Immature natural killer cell (primary cell): ENCODE results near the gene TIMM8A. TPM values are rescaled to one million over a fixed set of nuclear protein-coding genes. Genes with fewer than 3 reads are reported as not detected.
A peak's percentile ranks its signal among the peaks of the same experiment; 100 is the strongest.

Source experiments
- DNase-seq, 3 donors: peaks; one replicate each; pipeline ENCODE4 v3.0.0; 2022; ENCODE audit warnings: mixed read lengths in 1 of 3
- H3K27ac Mint-ChIP-seq, 6 donors: one replicate each; pipeline ENCODE4 v1.8.0; 2020; ENCODE audit warnings: mixed read lengths in 6 of 6, mild to moderate bottlenecking in 5 of 6, inconsistent platforms in 4 of 6, moderate library complexity in 3 of 6
- H3K27me3 Mint-ChIP-seq, 3 donors: one replicate each; pipeline ENCODE4 v1.8.0; 2020 to 2021; ENCODE audit warnings: low read depth in 3 of 3, mild to moderate bottlenecking in 3 of 3, mixed read lengths in 3 of 3, moderate library complexity in 3 of 3, inconsistent platforms in 1 of 3
- H3K36me3 Mint-ChIP-seq, 3 donors: one replicate each; pipeline ENCODE4 v1.8.0; 2020; ENCODE audit warnings: mixed read lengths in 3 of 3, inconsistent platforms in 2 of 3, mild to moderate bottlenecking in 2 of 3
- H3K4me1 Mint-ChIP-seq, 2 donors: one replicate each; pipeline ENCODE4 v1.8.0; 2020; ENCODE audit warnings: inconsistent platforms in 2 of 2, mild to moderate bottlenecking in 2 of 2, mixed read lengths in 2 of 2, moderate library complexity in 1 of 2
- H3K4me3 Mint-ChIP-seq, 5 donors: one replicate each; pipeline ENCODE4 v1.8.0; 2020; ENCODE audit warnings: mild to moderate bottlenecking in 5 of 5, mixed read lengths in 5 of 5, inconsistent platforms in 3 of 5, moderate library complexity in 3 of 5
- H3K9me3 Mint-ChIP-seq, 6 donors: one replicate each; pipeline ENCODE4 v1.8.0; 2020; ENCODE audit warnings: mild to moderate bottlenecking in 6 of 6, mixed read lengths in 6 of 6, inconsistent platforms in 4 of 6, moderate library complexity in 3 of 6
- polyA plus RNA-seq, 3 donors: library from polyadenylated mRNA; unstranded; fragments of 300-500 nt; fragmentation: Illumina TruSeq; gene quantifications; one replicate each; pipeline ENCODE4 v1.2.3, GENCODE V29; 2021

The TIMM8A gene, protein sequence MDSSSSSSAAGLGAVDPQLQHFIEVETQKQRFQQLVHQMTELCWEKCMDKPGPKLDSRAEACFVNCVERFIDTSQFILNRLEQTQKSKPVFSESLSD
- 10 to 100 TPM in 1 of 3 donors, 1 to 10 TPM in 2; 3.1 to 10.5 (median 6.4) TPM for polyA plus RNA-seq

DNA sequence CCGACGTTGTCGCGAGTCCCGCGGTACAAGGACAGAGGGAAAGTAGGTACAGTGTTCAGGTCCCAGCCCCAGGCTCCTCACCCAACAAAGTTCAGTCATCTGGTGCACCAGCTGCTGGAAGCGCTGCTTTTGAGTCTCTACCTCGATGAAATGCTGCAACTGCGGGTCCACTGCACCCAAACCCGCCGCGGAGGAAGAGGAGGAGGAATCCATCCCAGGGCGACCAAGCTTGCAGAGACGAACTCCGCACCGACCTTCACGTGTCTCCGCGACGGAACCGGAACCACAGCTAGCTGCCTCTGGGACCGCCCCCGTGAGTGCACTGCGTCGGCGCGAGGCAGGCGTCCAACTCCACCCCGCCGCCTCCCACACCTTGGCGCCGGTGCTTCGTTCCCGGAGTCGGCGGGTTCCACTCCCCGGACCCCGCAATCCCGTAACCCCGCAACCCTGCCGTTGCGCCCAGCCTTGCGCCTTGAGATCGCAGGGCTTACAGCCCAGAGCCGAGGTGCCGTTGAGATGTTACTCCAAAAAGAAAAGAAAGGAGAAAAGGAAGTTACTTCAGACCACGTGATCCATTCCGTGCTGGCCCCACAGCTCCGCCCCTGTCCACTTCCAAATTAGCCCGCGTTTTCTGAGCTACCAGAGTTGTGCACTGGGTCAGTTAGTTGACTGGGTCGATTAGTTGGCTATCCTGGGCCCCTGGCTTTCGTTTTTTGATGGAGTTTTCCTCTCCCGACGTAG is at the start of gene TIMM8A:
TSS of gene TIMM8A (minus strand) at position 291 of the 741 bp plus-strand sequence. CDS start at position 213, 78 bp downstream.
- Mint-ChIP-seq H3K4me3 (peak within 1 kb of the TSS; percentile 87 to 93 (median 90)), H3K27me3 (peaks cover 3 to 4% (median 4%) of the 10 kb centered on the region in 3 donors), H3K4me1 (peaks cover 15 to 24% of the 10 kb centered on the region in 2 donors), H3K27ac (peak within 1 kb of the TSS; percentile 80 to 93 (median 88)), H3K36me3 (no peaks in the 10 kb centered on the region), H3K9me3 (no peaks in the 10 kb centered on the region)
- peak; percentile 69 to 73 (median 70) for DNase-seq

DNA sequence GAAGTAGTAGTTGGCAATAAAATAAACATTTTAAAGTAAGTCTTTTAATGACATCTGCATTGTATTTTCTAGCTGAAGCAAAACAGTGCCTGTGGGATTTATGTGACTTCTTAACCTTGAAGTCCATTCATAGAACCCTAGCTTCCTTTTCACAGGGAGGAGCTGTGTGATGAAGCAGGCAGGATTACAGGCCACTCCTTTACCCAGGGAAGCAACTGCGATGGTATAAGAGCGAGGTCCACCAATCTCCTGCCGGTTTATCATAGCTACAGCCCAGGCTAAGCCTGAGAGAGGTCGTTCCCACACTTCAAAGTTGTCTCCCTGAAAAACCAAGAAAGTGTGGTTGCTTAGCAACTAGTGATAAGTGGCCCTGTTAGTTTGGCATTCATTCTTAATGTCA is 49.2 kb upstream of the TIMM8A start:
- Mint-ChIP-seq H3K27ac (no peak overlapping the region), H3K9me3 (no peaks in the 10 kb centered on the region), H3K4me3 (no peak overlapping the region), H3K27me3 (peaks cover 0 to 7% (median 1%) of the 10 kb centered on the region in 3 donors), H3K36me3 (peaks cover 0 to 9% (median 0%) of the 10 kb centered on the region in 3 donors), H3K4me1 (no peaks in the 10 kb centered on the region)
- no peak for DNase-seq

DNA sequence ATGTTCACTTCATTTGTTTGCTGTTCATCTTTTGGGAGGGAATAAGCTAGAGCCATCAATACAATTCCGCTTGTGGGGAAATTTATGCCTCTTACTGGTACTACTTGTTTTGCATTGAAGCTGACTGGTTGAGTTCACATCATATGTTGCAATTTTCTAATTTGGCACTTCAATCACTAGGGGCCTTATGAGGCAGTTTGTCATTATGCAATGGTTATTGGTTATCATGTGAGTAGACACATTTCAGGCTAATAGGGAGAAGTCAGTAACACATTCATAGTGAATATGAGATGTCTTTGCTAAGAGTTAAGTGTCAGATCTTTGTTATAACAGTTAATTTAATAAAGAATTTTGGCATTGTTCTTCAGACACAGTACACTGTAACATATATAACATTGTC is 47.2 kb upstream of the TIMM8A start:
- Mint-ChIP-seq H3K4me1 (peaks cover 13 to 19% of the 10 kb centered on the region in 2 donors), H3K27ac (peak overlapping the region in 2 of 6 donors; percentile 3 to 5), H3K36me3 (peaks cover 0 to 4% (median 4%) of the 10 kb centered on the region in 3 donors), H3K27me3 (peaks cover 0 to 2% (median 2%) of the 10 kb centered on the region in 3 donors), H3K9me3 (no peaks in the 10 kb centered on the region), H3K4me3 (no peak overlapping the region)
- no peak for DNase-seq

DNA sequence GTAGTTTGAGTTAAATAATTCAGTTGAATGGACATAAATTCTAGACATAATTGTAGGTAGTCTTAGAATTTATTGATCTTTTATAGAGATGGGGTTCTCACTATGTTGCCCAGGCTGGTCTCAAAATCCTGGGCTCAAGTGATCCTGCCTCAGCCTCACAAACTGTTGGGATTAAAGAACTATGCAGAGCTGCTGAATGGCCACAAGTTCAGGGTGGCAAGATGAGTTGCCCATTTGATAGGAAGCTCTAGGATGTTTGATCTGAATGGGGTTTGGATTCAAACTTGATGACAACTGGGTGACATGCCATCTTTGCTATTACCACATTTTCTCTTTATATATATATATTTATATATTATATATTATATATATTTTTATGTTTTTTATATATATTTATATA is 45.8 kb upstream of the TIMM8A start:
- Mint-ChIP-seq H3K36me3 (peaks cover 0 to 4% (median 0%) of the 10 kb centered on the region in 3 donors), H3K4me1 (peaks cover 18 to 24% of the 10 kb centered on the region in 2 donors), H3K9me3 (no peaks in the 10 kb centered on the region), H3K27me3 (peaks cover 0 to 2% (median 2%) of the 10 kb centered on the region in 3 donors), H3K4me3 (no peak overlapping the region), H3K27ac (peak overlapping the region in 2 of 6 donors; percentile 40 to 41)
- no peak for DNase-seq

DNA sequence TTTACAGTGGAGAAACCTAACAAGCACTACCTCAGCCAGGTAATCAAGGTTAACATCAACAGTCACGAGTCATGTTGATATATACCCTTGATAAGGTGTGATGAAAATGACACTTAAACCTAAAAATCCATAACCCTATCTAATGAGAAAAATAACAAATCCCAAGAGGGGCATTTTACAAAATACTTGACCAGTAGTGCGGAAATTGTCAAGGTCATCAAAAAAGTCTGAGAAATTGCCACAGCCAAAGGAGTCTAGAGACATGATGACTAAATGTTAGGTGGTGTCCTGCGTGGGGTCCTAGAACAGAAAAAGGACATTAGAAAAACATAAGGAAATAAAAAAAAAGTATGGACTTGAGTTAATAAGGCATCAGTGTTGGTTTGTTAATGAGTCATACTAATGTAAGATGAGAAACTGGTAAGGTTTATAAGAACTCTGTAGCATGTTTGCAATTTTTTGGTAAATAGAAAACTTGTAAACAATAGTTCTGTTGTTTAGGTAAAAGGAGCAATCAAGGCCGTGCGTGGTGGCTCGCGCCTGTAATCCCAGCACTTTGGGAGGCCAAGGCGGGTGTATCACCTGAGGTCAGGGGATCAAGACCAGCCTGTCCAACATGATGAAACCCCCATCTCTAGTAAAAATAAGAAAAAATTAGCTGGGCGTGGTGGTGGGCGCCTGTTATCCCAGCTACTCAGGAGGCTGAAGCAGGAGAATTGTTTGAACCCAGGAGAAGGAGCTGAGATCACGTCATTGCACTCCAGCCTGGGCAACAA is 45.2 kb upstream of the TIMM8A start:
- Mint-ChIP-seq H3K4me1 (peaks cover 18 to 24% of the 10 kb centered on the region in 2 donors), H3K27ac (peak overlapping the region in 2 of 6 donors; percentile 64), H3K27me3 (peaks cover 0 to 2% (median 2%) of the 10 kb centered on the region in 3 donors), H3K36me3 (peaks cover 0 to 4% (median 0%) of the 10 kb centered on the region in 3 donors), H3K9me3 (no peaks in the 10 kb centered on the region), H3K4me3 (no peak overlapping the region)
- no peak for DNase-seq

DNA sequence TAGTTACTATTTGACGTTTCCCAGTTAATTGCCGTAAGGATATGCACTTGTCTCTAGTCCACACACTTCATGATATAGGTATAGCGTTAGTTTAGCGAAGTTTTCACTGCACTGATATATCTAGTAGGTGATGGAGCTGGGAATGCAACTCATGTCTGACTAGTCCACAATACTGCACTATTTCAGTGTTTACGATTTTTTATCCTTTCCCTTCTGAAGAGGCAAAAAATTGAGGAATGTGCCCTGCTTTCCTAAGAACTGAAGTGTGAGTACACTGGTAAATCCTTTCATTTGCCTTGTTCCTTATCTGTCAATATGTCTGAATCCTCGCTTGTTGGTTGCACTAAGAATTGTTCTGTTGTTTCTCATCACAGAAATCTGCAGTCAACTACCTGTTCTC is 43.3 kb upstream of the TIMM8A start:
- no peak for DNase-seq
- Mint-ChIP-seq H3K27me3 (peaks cover 0 to 4% (median 2%) of the 10 kb centered on the region in 3 donors), H3K4me3 (peak overlapping the region; percentile 94 to 97 (median 96)), H3K36me3 (peaks cover 0 to 4% (median 0%) of the 10 kb centered on the region in 3 donors), H3K27ac (peak overlapping the region; percentile 91 to 97 (median 95)), H3K4me1 (peaks cover 18 to 24% of the 10 kb centered on the region in 2 donors), H3K9me3 (no peaks in the 10 kb centered on the region)

DNA sequence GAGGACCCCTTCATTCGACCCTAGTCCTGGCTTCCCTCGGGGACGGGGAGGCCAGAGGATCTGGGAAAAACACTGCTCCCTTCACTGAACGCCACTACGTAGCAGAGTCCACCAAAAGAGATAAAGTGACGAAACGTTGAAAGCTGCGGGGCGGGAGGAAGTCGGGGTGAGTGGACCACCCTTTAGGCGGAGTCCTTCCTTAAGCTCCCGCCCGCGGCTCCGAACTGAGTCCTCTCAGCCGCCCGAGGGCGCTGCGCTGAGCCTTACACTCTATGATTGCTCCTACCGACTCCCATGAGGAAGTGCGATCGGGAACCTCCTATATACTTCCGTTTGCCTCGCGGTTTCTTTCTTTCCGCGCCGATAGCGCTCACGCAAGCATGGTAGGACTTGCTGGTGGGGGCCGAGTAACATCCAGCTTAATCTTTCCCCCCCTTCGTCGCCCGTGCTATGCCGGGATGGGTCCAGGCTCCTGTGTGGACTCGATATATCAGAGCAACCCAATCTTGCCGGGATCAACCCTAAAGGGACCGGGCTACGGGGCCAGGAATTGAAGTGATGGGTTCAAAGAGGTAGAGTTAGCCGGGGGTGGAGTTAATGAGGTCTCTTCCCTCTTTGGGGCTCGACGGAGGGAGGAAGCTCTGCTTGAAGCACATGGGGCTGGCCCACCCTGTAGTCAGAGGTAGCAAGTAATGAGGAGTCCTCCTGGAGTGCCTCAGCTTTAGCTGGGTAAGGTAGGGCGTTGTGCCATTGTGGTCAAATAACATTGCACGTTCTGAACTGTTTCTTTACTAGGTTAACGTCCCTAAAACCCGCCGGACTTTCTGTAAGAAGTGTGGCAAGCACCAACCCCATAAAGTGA is 42.4 kb upstream of the TIMM8A start, which contains the start of gene RPL36A:
TSS of gene RPL36A (plus strand) at position 348 of the 862 bp plus-strand sequence. CDS start at position 381, 33 bp downstream.
- DNase-seq, result peak; percentile 71 to 77 (median 72)
- H3K27me3 Mint-ChIP-seq, result peaks cover 0 to 4% (median 2%) of the 10 kb centered on the region in 3 donors
- peak within 1 kb of the TSS; percentile 91 to 97 (median 95) for H3K27ac Mint-ChIP-seq
- H3K4me1 Mint-ChIP-seq, result peaks cover 18 to 24% of the 10 kb centered on the region in 2 donors
- H3K9me3 Mint-ChIP-seq, result no peaks in the 10 kb centered on the region
- H3K4me3 Mint-ChIP-seq, result peak within 1 kb of the TSS; percentile 94 to 97 (median 96)
- H3K36me3 Mint-ChIP-seq, result peaks cover 0 to 4% (median 0%) of the 10 kb centered on the region in 3 donors

DNA sequence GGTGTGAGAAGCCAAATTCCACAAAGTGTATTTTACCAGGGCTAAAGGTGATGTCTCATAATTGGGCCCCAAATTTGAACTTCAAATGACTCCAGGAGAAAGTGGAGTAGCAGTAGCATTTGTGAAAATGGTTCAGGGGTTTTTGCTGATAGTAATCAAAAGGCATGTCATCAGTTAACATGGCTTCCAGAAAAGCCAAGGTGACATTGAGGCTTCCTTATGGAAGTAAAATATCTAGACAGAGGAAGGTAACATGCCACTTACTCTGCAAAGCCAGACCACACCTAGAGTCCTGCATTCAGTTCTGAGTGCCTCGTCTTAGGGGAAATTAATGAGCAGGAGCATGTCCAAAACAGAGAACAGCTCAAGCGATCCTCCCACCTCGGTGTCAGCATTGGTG is 40.1 kb upstream of the TIMM8A start:
- Mint-ChIP-seq H3K4me3 (no peak overlapping the region), H3K4me1 (peaks cover 18 to 24% of the 10 kb centered on the region in 2 donors), H3K9me3 (no peaks in the 10 kb centered on the region), H3K27ac (no peak overlapping the region), H3K27me3 (peaks cover 0 to 4% (median 2%) of the 10 kb centered on the region in 3 donors), H3K36me3 (peaks cover 0 to 4% (median 0%) of the 10 kb centered on the region in 3 donors)
- no peak for DNase-seq

DNA sequence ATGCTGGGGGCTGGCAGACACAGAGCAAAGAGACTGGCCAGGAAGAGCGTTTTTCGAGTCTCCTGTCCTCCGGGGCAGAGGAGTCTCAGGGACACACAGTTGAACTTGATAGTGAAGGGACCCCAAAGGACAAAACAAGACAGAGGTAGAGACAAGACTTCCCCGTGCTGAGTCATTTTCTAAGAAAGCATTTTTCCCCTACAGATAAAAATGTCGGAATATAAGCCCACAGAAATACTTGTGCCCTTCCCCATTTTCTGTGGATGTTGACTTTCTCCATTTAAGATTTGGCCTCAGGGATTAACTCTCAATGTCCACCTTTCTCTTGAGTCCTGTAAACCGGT is 38.0 kb upstream of the TIMM8A start:
- DNase-seq, result no peak
- no peaks in the 10 kb centered on the region for H3K9me3 Mint-ChIP-seq
- H3K36me3 Mint-ChIP-seq, result no peaks in the 10 kb centered on the region
- no peak overlapping the region for H3K4me3 Mint-ChIP-seq
- no peak overlapping the region for H3K27ac Mint-ChIP-seq
- H3K4me1 Mint-ChIP-seq, result peaks cover 13% of the 10 kb centered on the region in 2 donors
- H3K27me3 Mint-ChIP-seq, result peaks cover 0 to 2% (median 2%) of the 10 kb centered on the region in 3 donors

DNA sequence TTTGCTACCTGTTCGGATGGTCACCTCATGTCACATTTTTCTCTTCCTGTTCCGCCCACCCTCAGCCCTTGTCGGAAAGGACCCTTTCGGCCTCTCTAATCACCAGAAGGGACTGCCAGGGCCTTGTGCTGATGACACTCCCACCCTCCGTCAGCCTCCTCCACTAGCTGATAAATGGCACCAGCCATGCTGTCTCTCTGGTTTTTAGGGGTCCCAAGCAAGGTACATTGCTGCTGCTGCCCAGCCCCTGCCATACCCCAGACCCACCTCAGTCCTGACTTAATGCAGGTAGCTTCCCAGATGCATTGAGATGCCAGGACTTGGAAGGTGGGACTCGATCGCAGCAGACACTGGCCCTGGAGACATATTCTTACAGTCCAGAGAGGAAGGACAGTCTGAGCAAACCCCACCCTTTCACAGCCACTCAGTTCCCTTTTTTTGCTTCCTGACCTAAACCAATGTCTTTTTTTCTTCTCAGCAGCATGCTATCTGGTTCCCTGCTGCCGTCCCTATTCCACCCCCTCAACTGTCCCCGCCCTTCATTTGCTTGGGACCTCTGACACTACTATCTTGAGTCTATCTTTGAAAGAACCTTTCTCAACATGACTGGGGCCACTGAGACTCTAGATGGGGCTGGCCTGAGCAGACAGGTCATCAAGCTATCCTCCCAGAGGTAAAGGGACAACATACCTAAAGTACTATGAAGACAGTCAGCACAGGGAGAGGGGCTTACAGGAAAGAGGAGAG is 37.4 kb upstream of the TIMM8A start, which contains the start of gene BTK:
TSS of gene BTK (minus strand) at position 397 of the 747 bp plus-strand sequence. CDS start 10,907 bp downstream, outside the sequence.
- H3K4me3 Mint-ChIP-seq, result peak within 1 kb of the TSS in 1 of 5 donors; percentile 9
- H3K27ac Mint-ChIP-seq, result no peak within 1 kb of the TSS
- H3K4me1 Mint-ChIP-seq, result peaks cover 7% of the 10 kb centered on the region in 2 donors
- DNase-seq, result no peak
- H3K36me3 Mint-ChIP-seq, result no peaks in the 10 kb centered on the region
- peaks cover 0 to 2% (median 2%) of the 10 kb centered on the region in 3 donors for H3K27me3 Mint-ChIP-seq
- H3K9me3 Mint-ChIP-seq, result no peaks in the 10 kb centered on the region

DNA sequence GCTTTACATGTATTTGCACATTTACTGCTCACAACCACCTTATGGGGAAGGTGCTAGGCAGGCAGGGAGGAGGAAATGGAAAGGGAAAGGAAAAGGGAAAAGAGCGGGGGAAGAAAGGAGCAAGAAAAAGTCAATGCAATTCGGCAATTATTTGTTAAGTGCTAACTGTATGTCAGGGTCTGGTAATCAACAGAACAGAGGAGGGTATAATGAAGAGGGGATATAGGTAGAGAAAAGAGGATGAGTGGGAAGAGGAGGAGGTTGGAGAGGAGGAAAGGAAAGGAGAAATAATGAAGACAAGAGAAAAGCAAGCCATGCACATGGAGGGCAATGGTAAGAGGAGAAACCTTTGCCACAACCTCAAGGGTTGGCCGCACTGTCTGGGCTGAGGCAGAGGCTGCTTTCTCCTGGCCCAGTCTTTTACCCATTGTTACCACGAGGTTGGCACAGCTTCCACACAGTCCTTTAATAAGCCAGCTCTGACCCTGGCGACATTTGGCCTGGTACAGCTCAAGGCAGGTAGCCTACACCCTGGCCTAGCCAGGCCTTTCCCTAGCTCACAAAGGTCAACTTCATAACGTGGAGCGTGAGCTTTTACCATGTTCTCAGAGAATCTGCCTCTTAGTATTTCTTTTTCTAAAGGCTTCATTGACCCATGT is 36.6 kb upstream of the TIMM8A start:
- DNase-seq, result no peak
- no peak overlapping the region for H3K4me3 Mint-ChIP-seq
- H3K36me3 Mint-ChIP-seq, result no peaks in the 10 kb centered on the region
- H3K4me1 Mint-ChIP-seq, result no peaks in the 10 kb centered on the region
- H3K27ac Mint-ChIP-seq, result no peak overlapping the region
- H3K27me3 Mint-ChIP-seq, result peaks cover 0 to 2% (median 0%) of the 10 kb centered on the region in 3 donors
- no peaks in the 10 kb centered on the region for H3K9me3 Mint-ChIP-seq

DNA sequence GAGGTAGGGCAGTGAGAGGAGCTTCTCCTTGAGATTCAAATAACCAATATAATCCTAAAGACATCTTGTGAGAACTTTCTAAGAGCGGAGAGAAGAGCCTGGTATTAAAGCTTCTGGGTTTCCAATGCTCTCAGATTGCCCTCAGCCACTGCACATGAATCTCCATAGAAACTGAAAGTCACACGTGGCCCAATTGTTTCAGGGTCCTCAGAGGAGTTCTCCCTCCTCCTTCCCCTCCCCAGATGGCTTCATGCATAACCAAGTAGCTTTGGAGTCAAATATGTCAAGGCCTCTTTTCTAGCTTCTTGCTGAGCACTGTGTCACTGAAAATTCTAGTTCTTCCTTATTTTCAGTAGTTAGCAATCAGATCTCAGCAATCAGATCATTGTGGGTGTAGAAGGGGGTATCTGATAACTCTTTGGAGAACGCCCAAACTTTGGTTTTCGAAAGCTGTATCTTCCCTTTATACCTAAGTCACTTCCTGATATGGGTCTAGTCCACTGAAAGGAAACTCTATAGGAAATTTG is 35.2 kb upstream of the TIMM8A start:
- Mint-ChIP-seq H3K9me3 (no peaks in the 10 kb centered on the region), H3K27me3 (peaks cover 0 to 2% (median 0%) of the 10 kb centered on the region in 3 donors), H3K4me3 (no peak overlapping the region), H3K27ac (peak overlapping the region in 1 of 6 donors; percentile 37), H3K36me3 (no peaks in the 10 kb centered on the region), H3K4me1 (no peaks in the 10 kb centered on the region)
- DNase-seq, result no peak
